Lung microvascular endothelial cell (primary cell): ENCODE data around the gene EPB41L1. TPM values are rescaled to one million over a fixed set of nuclear protein-coding genes. Genes with fewer than 3 reads are reported as not detected.
A peak's percentile ranks its signal among the peaks of the same experiment; 100 is the strongest.

Source experiments
- DNase-seq, 2 donors: peaks; one replicate each; pipeline versions ENCODE4 v3.0.0 to v3.0.0-alpha.2; 2010; ENCODE audit warnings: low read depth in 2 of 2
- total RNA-seq: library from RNA; depleted of rRNA; stranded (reverse); fragments of >200 nt; gene quantifications from 2 replicates; pipeline ENCODE4 v1.2.1, GENCODE V29; 2014

EPB41L1 gene
- total RNA-seq, 1 donor from 2014 or later: 14.3 TPM

GRCh38 chr20:36184816-36185776, 30.6 kb downstream of the EPB41L1 start:
- no peak for DNase-seq

DNA sequence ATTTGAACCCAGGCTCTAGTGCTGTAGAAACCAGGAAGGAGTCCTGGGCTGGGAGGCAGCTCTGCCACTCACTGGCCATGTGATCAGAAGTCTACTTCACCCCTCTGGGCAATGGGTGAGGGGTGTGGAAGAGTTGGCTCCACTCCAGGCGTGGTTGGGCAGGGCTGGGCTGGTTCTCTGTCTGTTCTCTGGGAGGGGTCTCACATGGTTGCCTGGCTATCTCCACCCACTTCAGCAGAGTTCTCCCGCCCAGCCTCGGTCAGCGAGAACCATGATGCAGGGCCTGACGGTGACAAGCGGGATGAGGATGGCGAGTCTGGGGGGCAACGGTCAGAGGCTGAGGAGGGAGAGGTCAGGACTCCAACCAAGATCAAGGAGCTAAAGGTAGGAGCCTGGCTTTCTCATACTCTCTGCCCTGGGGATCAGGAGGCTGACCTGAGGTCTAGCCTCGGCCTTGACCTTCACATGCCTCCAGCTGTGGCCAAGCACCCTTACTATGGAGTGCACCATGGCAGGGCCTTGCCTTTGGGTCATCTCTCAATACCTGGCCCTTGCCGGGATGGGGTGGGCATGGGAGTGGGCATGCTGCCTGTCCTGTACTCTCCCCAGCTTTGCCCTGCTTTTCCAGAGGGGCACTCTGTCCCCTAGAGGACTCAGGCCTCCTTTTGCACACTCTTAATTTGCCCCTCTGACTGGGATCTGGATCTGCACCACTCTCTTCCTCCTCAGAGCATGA, 39.6 kb downstream of the EPB41L1 start:
- DNase-seq: no peak

- no peak for DNase-seq
Measured at GRCh38 chr20:36196676-36197075, 42.1 kb downstream of the EPB41L1 start.

DNA sequence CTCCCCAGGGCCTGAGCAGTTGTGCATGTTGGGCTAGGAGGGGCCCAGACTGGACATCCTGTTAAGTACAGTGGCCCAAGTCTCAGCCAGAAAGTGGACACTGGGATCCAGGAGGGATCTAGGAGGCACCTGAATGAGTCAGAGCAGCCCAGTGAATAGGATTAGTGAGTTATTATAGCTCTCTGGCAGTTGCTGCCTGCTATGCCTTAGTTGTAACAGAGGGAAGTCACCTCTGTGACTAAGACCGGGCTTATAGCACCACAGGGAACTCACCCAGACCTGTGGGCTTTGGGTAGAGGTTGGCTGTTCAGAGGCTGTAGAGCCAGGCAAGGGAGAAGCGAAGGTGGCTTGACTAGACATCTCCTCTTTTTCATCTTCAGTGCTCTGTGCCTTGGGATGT, 42.7 kb downstream of the EPB41L1 start:
- no peak for DNase-seq

DNA sequence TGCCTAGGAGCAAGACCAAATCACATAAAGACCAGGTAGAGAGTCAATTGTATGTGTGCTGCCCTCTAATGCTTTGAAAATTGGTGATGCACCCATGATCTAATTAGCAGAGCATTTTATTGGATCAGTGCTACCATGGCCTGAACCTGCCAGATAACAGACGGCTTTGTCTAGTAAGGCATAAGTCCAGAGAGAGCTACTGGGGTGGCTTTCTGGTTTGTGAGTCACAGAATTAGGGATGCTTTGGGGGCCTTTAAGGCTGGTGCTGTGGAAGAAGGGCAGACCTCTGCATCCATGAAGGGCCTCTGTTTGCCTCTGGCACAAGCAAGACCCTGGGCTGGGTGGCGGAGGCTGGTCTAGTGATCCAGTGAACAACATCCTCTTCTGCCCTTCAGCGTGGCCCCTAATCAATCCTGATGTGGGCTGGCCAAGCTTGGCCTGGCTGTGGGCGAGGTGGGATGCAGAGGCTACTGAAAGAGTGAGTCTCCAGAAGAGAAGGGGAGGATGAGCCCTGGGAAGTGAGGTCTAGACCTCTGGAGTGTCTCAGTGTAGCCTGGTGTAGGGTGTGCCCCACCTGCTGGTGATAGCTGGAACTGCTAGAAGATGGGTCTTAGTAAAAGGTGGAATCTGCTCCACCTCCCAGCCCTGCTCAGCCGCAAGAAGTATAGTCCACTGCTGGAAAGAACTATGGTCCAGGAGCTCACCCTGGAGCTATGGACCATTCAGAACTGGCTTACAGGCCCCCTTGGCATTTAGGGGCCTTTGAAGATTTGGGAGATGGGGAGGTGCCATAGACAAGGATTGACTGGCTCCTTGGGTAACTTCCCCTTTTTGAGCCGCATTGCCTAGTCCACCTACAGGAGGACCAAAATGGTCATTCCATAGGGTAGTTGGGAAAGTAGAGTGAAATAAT, 45.1 kb downstream of the EPB41L1 start:
- peak; percentile 74 to 78 for DNase-seq

GRCh38 chr20:36200451-36200850, 45.9 kb downstream of the EPB41L1 start:
- no peak for DNase-seq

GRCh38 chr20:36201198-36201597, 46.7 kb downstream of the EPB41L1 start:
- DNase-seq: no peak

DNA sequence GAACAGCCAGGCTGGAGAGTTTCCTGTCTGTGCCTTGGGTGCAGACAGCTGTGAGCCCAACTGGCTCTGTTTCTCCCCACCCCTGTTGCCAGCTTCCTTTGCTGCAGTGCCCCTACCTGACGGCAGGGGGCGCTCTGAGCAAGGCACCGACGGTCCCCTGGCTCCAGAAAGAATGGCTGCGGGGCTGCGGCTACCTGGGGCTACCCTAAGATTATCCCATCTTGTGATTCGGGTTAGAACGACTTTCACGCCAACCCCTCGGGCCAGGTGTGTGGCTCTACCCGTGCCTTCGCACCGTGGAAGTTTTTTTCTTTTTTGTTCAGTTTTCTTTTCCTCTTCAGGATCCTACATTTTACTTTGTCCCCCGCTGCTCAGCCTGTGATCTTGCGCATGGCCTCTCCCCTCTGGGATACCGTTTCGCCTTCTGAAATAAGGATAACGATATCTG, 48.4 kb downstream of the EPB41L1 start:
- DNase-seq: peak; percentile 31 to 58

DNA sequence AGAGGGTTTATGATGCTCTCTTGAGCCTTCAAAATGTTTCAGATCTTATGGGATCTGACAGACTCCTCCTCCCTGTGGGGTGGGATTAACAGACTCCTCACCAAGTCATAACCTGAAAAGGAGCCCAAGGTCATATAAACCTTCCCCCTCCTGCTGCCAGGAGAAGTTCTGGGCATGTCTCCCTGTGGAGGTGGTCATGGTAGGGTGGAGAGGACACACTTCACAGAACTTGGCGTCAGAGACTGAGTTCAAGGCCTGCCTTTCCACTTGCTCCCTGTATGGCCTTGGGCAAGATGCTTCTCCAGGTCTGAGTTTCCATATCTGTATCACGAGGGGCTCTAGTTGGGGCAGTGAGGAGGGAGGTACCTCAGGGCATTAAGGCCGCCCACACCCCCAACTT, 49.3 kb downstream of the EPB41L1 start:
- no peak for DNase-seq

GRCh38 chr20:36205026-36205425, 50.5 kb downstream of the EPB41L1 start:
- no peak for DNase-seq

DNA sequence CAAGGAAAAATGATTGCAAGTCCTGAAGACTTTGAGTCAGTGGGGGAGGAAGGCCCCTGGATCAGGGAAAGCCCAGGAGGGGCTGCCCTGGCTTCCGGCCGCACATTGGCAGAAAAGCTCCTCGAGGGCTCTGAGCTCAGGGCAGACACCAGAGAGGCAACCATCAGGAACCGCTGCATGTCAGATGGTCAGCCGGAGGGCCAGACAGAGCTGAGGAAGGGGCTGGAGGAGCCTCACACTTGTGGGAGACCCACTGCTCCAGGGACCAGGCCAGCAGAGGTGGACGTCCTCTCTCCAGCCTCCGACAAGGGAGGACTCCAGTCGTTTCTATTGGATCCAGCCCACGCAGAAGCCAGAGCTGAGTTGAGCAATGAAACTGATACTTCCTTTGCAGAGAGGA, 51.5 kb downstream of the EPB41L1 start:
- DNase-seq: no peak

GRCh38 chr20:36206641-36207040, 52.1 kb downstream of the EPB41L1 start:
- DNase-seq: no peak

DNA sequence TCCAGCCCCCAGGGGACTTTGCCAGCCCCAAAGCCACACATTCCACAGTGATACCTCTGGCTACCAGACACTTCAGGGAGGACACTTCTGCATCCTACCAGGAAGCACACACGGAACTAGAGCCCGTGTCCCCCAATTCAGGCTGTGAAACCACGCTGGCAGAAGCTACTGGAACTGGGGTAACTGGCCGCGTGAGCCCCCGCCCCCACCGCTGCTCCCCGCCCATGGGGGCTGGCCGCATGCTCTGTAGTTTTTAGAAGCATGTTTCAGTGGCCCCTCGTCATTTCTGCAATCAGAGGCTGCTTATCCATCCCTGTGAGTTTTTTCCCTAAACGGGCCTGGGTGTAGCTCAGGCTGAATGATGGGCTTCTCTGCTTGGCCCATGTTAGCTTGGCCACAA, 53.1 kb downstream of the EPB41L1 start:
- DNase-seq: no peak

GRCh38 chr20:36208257-36208656, 53.7 kb downstream of the EPB41L1 start:
- no peak for DNase-seq

DNA sequence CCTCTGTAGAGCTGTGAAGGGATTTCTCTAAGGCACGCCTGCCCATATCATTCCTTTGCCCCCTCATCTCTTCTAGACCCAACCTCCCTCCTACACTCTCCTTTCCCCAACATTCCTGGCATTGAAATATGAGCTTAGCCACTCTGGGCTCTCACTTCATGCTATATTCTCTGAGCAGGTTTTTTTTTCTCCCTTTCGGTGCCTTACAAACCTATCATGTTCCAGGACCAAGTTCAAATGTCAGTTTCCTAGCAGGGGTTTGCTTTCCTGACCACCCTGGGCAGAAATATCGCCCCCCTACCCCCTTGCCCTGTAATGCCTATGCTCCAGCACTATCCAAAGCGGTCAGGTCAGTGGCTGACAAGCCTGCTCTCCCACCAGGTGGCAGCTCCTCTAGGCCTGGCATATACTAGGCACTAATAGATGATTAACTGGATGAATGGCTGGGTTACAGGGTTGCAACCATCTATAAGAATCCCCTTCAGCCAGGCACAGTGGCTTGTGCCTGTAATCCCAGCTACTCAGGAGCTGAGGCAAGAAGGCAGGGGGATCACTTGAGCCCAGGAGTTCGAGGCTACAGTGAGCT, 56.0 kb downstream of the EPB41L1 start:
- DNase-seq: peak in 1 of 2 donors; percentile 20

DNA sequence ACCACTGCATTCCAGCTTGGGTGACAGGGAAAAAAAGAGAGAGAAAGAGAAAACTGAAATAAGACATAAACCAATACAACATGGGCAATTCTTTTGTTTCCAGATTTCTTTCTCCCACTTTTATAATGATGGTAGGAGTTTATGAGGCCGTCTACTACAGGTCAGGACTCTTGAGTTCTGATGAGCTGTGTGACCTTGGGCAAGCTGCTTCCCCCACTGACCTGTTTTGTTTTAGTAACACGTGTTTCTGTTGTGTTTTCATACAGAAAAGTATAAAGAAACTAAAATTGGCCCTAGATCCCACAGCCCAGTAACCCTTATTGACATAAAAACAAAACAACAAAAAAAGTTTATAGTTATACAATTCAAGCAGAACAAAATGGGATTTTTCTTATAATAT, 58.8 kb downstream of the EPB41L1 start:
- no peak for DNase-seq

DNA sequence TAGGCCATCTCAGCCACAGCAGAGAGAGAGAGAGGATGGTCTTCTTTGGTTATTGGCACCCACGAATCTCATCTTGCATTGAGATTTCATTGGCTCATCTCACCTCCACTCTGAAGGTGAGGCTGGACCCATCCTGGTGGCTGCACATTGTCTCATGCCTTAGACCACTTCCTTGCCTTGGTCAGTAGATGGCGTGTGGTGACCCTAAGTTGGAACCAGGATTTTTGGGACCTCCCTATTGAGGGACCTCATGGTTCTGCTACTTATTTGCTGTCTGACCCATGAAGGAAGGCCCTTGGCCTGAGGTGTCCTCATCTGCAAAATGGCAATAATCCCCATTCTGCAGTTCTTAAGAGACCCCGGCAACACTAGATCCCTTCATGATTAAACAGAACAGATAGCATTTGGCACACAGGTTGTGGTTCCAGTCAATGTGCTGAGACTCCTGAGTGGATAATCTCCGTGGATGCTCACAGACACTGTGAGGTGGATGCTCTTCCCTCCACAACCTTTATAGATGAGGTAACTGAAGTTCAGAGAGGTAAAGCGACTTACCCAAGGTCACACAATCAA, 60.2 kb downstream of the EPB41L1 start:
- peak; percentile 42 to 47 for DNase-seq

- no peak for DNase-seq
Measured at GRCh38 chr20:36215778-36216177, 61.2 kb downstream of the EPB41L1 start.

- no peak for DNase-seq
Measured at GRCh38 chr20:36216314-36217025, 61.9 kb downstream of the EPB41L1 start.

DNA sequence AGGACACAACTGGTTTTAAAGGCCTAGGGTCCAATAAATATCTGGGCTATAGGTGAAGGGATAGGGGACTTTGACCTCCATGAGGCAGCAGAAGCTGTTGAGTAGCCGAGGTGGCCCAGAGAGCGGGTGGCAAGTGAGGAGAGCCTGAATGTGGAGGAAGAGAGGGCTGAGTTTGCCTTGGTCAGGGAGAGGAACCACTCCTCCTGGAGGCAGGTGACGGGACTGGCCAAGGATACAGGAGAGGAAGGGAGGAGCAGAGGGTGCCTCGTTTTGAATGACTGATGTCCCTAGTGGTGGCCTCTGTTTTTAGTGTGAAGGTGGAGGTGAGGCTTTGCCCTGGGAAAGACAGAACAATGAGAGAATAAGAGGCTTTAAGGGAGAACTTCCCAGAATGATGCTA, 62.7 kb downstream of the EPB41L1 start:
- no peak for DNase-seq
